ENCODE data around the gene S100A9.

S100A9 gene

GRCh38 chr1:153341431-153341934 is 16.2 kb upstream of the S100A9 start:
- H3K4me3 ChIP-seq (ENCODE audit: low read depth, low read length): no peak overlapping the region
- no peak for TF ChIP-seq CTCF (IDR thresholded peaks at IDR 0.05; ENCODE audit: control insufficient read depth, extremely low read depth, insufficient read depth)

GRCh38 chr1:153342178-153342577 is 15.5 kb upstream of the S100A9 start:
- DNase-seq (ENCODE audit: low read depth): no peak
- no peak overlapping the region for H3K4me3 ChIP-seq (ENCODE audit: low read depth, low read length)
- no peak for TF ChIP-seq CTCF (IDR thresholded peaks at IDR 0.05; ENCODE audit: control insufficient read depth, extremely low read depth, insufficient read depth)

More at GRCh38 chr1:153341431-153341934, 16.2 kb upstream of the S100A9 start:
- DNase-seq (ENCODE audit: low read depth): no peak

- H3K4me3 ChIP-seq (ENCODE audit: low read depth, low read length): no peak overlapping the region
- TF ChIP-seq CTCF (IDR thresholded peaks at IDR 0.05; ENCODE audit: control insufficient read depth, extremely low read depth, insufficient read depth): no peak
- DNase-seq (ENCODE audit: low read depth): no peak
Measured at GRCh38 chr1:153343040-153343681, 14.5 kb upstream of the S100A9 start.

GRCh38 chr1:153343811-153344717 is 13.6 kb upstream of the S100A9 start:
- H3K4me3 ChIP-seq (ENCODE audit: low read depth, low read length): no peak overlapping the region
- no peak for TF ChIP-seq CTCF (IDR thresholded peaks at IDR 0.05; ENCODE audit: control insufficient read depth, extremely low read depth, insufficient read depth)

GRCh38 chr1:153344718-153345025 is 13.0 kb upstream of the S100A9 start:
- no peak overlapping the region for H3K4me3 ChIP-seq (ENCODE audit: low read depth, low read length)
- no peak for TF ChIP-seq CTCF (IDR thresholded peaks at IDR 0.05; ENCODE audit: control insufficient read depth, extremely low read depth, insufficient read depth)
- no peak for DNase-seq (ENCODE audit: low read depth)

More at GRCh38 chr1:153343811-153344717, 13.6 kb upstream of the S100A9 start:
- no peak for DNase-seq (ENCODE audit: low read depth)

GRCh38 chr1:153345187-153346076 is 12.2 kb upstream of the S100A9 start:
- no peak overlapping the region for H3K4me3 ChIP-seq (ENCODE audit: low read depth, low read length)
- DNase-seq (ENCODE audit: low read depth): no peak
- TF ChIP-seq CTCF (IDR thresholded peaks at IDR 0.05; ENCODE audit: control insufficient read depth, extremely low read depth, insufficient read depth): no peak

Measured in LNCaP clone FGC (cell line).